ENCODE measurements around the gene CIART. TPM values are rescaled to one million over a fixed set of nuclear protein-coding genes. Genes with fewer than 3 reads are reported as not detected.
"Not testable (repeated sequence)": the region's sequence is repeated elsewhere in the genome, so short reads cannot be mapped to it uniquely, and the experiment has no call there.

Gene CIART
- total RNA-seq, 4 donors from 2014 or later, result 0.60 to 4.5 (median 1.5) TPM

- no peaks in the 10 kb centered on the region for H3K27me3 ChIP-seq
Measured at GRCh38 chr1:150236614-150237100, 45.7 kb upstream of the CIART start.

GRCh38 chr1:150237176-150237575, 45.2 kb upstream of the CIART start:
- H3K27me3 ChIP-seq; H3K9me3 ChIP-seq; in situ Hi-C loops (cut with MboI; ENCODE audit: low pct_ligation_motif_present in 1 of 4, low pct_unique_long_range_greater_than_20kb in 1 of 4, low sequenced_read_pairs in 3 of 4); intact Hi-C loops (cut with DNase I; ENCODE audit: low total_unique reads); DNase-seq; H3K27ac ChIP-seq; H3K4me3 ChIP-seq; H3K36me3 ChIP-seq: not testable (repeated sequence)
- WGBS, 2 donors (ENCODE audit: low coverage in 1 of 2), result 91 to 94% methylated on average over 11 to 13 of the region's 13 CpGs
- H3K4me1 ChIP-seq, result peaks cover 0 to 15% (median 4%) of the 10 kb centered on the region in 4 donors

More at GRCh38 chr1:150236614-150237100, 45.7 kb upstream of the CIART start:
- TF ChIP-seq EP300 (IDR thresholded peaks at IDR 0.05; ENCODE audit: low read depth), result no peak
- TF ChIP-seq POLR2AphosphoS5 (IDR thresholded peaks at IDR 0.05), result no peak
- no peak for TF ChIP-seq POLR2A (IDR thresholded peaks at IDR 0.05)
- no peak for TF ChIP-seq CTCF (IDR thresholded peaks at IDR 0.05)
- Histone ChIP-seq H3K27ac (peak overlapping the region in 3 of 4 donors; percentile 55 to 98 (median 64)), H3K9me3 (no peaks in the 10 kb centered on the region), H3K4me3 (peak overlapping the region; percentile 22 to 94 (median 62)), H3K36me3 (no peaks in the 10 kb centered on the region), H3K4me1 (peaks cover 0 to 15% (median 4%) of the 10 kb centered on the region in 4 donors)
- in situ Hi-C loops (cut with MboI; ENCODE audit: low pct_ligation_motif_present in 1 of 4, low pct_unique_long_range_greater_than_20kb in 1 of 4, low sequenced_read_pairs in 3 of 4), result no loop called here
- intact Hi-C loops (cut with DNase I; ENCODE audit: low total_unique reads), result no loop called here
- DNase-seq, result no peak
- 41 to 45% methylated on average over 10 of the region's 10 CpGs for WGBS, 2 donors (ENCODE audit: low coverage in 1 of 2)

GRCh38 chr1:150237746-150238145, 44.6 kb upstream of the CIART start:
- no peak for DNase-seq
- no peaks in the 10 kb centered on the region for H3K36me3 ChIP-seq
- intact Hi-C loops (cut with DNase I; ENCODE audit: low total_unique reads) (no loop called here), in situ Hi-C loops (cut with MboI; ENCODE audit: low pct_ligation_motif_present in 1 of 4, low pct_unique_long_range_greater_than_20kb in 1 of 4, low sequenced_read_pairs in 3 of 4) (no loop called here)
- 95 to 97% methylated on average over 14 to 21 of the region's 21 CpGs for WGBS, 2 donors (ENCODE audit: low coverage in 1 of 2)
- no peak overlapping the region for H3K27ac ChIP-seq
- TF ChIP-seq POLR2A (IDR thresholded peaks at IDR 0.05) (no peak), POLR2AphosphoS5 (IDR thresholded peaks at IDR 0.05) (no peak), EP300 (IDR thresholded peaks at IDR 0.05; ENCODE audit: low read depth) (no peak), CTCF (IDR thresholded peaks at IDR 0.05) (no peak)
- H3K4me1 ChIP-seq, result peaks cover 0 to 15% (median 4%) of the 10 kb centered on the region in 4 donors
- no peaks in the 10 kb centered on the region for H3K27me3 ChIP-seq
- H3K9me3 ChIP-seq, result no peaks in the 10 kb centered on the region
- no peak overlapping the region for H3K4me3 ChIP-seq

GRCh38 chr1:150243003-150243402, 39.4 kb upstream of the CIART start:
- intact Hi-C loops (cut with DNase I; ENCODE audit: low total_unique reads), result no loop called here

More at GRCh38 chr1:150243003-150243402, 39.4 kb upstream of the CIART start:
- in situ Hi-C loops (cut with MboI; ENCODE audit: low pct_ligation_motif_present in 1 of 4, low pct_unique_long_range_greater_than_20kb in 1 of 4, low sequenced_read_pairs in 3 of 4), result no loop called here
- H3K27ac ChIP-seq, result no peak overlapping the region
- no peak overlapping the region for H3K4me3 ChIP-seq
- no peaks in the 10 kb centered on the region for H3K36me3 ChIP-seq
- WGBS, 2 donors (ENCODE audit: low coverage in 1 of 2), result 88 to 92% methylated on average over 1 to 3 of the region's 3 CpGs
- no peaks in the 10 kb centered on the region for H3K27me3 ChIP-seq
- H3K4me1 ChIP-seq, result no peaks in the 10 kb centered on the region
- DNase-seq, result no peak
- TF ChIP-seq CTCF (IDR thresholded peaks at IDR 0.05) (no peak), POLR2A (IDR thresholded peaks at IDR 0.05) (no peak), EP300 (IDR thresholded peaks at IDR 0.05; ENCODE audit: low read depth) (no peak), POLR2AphosphoS5 (IDR thresholded peaks at IDR 0.05) (no peak)
- H3K9me3 ChIP-seq, result no peaks in the 10 kb centered on the region
